Esophagus (tissue), 2 donors: ENCODE data around the gene USP40. TPM values are rescaled to one million over a fixed set of nuclear protein-coding genes. Genes with fewer than 3 reads are reported as not detected.

ENCODE experiments used
- H3K27ac ChIP-seq, 2 donors: one replicate each; pipeline ENCODE4 v1.5.1; 2013; ENCODE audit warnings: low read depth in 2 of 2, mild to moderate bottlenecking in 2 of 2, inconsistent platforms in 1 of 2, low read length in 1 of 2, moderate library complexity in 1 of 2
- H3K27me3 ChIP-seq, 2 donors: one replicate each; pipeline ENCODE4 v1.6.1; 2013; ENCODE audit warnings: low read length in 2 of 2, control low read depth in 1 of 2, mild to moderate bottlenecking in 1 of 2; ENCODE audit not compliant: insufficient read depth in 2 of 2, control insufficient read depth in 1 of 2
- H3K36me3 ChIP-seq, 2 donors: one replicate each; pipeline ENCODE4 v1.6.1; 2013; ENCODE audit warnings: low read length in 1 of 2; ENCODE audit not compliant: control insufficient read depth in 2 of 2, insufficient read depth in 2 of 2
- H3K4me1 ChIP-seq, 2 donors: one replicate each; pipeline ENCODE4 v1.6.1; 2013; ENCODE audit warnings: low read length in 1 of 2; ENCODE audit not compliant: control insufficient read depth in 2 of 2, insufficient read depth in 2 of 2
- H3K4me3 ChIP-seq, 2 donors: one replicate each; pipeline ENCODE4 v1.5.1; 2013; ENCODE audit warnings: low read length in 2 of 2, mild to moderate bottlenecking in 2 of 2, low read depth in 1 of 2, moderate library complexity in 1 of 2
- H3K9me3 ChIP-seq, 2 donors: one replicate each; pipeline ENCODE4 v1.6.1; 2013; ENCODE audit warnings: mild to moderate bottlenecking in 2 of 2, low read depth in 1 of 2, low read length in 1 of 2, moderate library complexity in 1 of 2; ENCODE audit not compliant: control insufficient read depth in 2 of 2, insufficient read depth in 1 of 2
- WGBS, 2 donors: extraction: QIAGEN DNeasy Blood & Tissue Kit; methylation state at CpG; one replicate each; pipeline ENCODE4 v1.1.7; 2013; 5-methylcytosine and 5-hydroxymethylcytosine counted together
- polyA plus RNA-seq, 2 donors: library from polyadenylated mRNA; stranded (reverse); fragments of 200-250 nt; gene quantifications; one replicate each; pipeline ENCODE4 v1.2.3, GENCODE V29; 2013
- donor health status: healthy with polysubstance abuse.
- donor health status: Bipolar disorder and iron deficiency.

USP40 gene
- polyA plus RNA-seq, 2 donors: 14.2 to 29.9 TPM

DNA sequence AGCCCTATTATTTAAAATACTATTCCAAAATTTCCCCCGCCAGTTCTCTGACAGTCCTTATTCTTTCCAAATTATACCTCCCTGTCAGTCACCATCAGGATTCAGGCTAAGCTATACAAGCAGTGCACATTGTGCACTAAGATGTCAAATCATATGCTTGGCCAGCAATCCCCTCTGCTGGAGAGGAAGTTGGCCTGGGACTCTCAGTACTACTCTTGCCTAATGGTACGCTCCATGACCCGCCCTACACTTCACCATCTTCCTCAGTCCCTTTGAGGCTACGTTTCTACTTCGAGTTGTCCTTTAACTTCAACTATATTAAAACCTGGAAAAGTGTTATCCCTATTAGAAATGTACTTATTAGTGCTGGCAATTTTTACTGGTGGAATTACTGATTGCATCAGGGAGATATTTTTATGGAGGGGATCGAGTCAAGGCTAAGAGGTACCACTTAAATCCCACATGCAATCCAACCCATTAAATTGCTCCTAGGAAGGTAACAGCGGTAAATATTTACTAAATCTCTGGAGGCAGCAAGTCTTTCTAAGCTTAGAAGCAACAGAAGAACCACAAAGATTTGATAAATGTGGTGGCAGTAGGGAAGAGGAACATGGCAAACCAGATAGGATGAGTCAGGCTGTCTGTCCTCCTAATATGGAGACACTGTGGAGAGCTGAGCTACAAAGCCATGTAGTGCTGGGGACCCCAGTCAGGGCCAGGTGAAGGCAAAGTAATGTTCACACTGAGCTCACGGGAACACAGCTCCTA is 2.7 kb downstream of the USP40 start:
- 88 to 94% methylated on average over 8 of the region's 8 CpGs for WGBS, 2 donors

DNA sequence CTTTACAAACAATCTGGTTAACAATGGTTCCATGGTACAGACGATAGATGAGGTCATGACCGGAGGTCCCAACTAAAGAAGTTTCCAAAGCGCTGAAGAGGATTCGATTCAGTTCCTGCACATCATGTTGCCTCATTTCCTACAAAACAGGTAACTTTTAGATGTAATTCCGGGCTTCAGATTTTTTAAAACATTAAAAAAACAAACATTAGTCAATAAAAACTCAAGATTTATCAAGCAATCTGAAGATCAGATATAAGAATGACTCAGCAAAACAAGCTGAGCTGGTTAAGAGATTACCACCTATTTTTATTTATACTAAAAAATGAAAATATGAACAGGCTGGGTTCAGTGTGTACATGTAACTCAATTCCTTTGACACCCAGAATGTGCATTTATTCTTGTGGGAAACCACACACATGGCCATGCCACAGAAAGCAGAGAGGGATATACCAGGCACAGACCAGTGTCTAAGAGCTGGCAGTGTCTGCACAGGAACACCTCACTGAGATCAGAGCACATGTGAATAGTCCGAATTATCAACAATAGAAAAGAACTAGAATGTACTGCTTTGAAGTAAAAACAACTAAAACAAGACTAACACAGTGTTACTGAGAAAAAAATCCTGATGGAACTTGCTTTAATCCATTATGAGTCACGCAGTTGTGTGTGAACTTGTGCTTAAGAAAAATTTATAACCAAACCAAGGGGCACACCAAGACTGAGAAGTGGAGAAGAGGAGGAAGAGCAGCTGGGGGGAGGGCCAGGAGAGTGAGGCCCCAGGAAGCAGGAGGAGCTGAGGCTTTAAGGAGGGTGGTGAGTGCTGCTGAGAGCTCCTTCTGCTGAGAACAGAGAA is 9.5 kb downstream of the USP40 start:
- H3K36me3 ChIP-seq: peaks cover 0 to 2% of the 10 kb centered on the region in 2 donors
- no peaks in the 10 kb centered on the region for H3K9me3 ChIP-seq
- no peak overlapping the region for H3K4me3 ChIP-seq
- no peaks in the 10 kb centered on the region for H3K4me1 ChIP-seq
- peak overlapping the region; percentile 58 to 82 for H3K27ac ChIP-seq
- H3K27me3 ChIP-seq: no peaks in the 10 kb centered on the region
- WGBS, 2 donors: 66 to 72% methylated on average over 7 of the region's 7 CpGs

More for the DNA sequence above, 2.7 kb downstream of the USP40 start:
- Histone ChIP-seq H3K4me1 (peaks cover 0 to 2% of the 10 kb centered on the region in 2 donors), H3K27ac (no peak overlapping the region), H3K4me3 (no peak overlapping the region), H3K27me3 (no peaks in the 10 kb centered on the region), H3K36me3 (no peaks in the 10 kb centered on the region), H3K9me3 (no peaks in the 10 kb centered on the region)

DNA sequence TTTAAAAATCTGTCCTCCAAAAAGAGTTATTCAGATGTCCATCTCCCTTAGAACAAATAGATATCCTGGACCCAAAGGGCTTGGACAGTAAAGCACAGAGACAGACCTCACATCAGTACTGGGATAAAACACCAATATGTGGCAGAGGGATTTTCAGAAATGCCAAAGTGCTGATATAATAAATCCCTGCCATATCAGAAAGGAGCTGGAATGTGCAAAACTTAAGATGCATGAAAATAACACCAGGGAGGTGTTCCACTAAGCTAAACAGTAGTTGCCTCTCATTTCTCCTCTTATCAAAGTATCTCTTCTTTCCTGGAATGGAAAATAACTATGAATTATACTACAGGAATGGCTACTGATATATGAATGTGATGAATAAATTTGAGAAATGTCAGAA is 13.2 kb downstream of the USP40 start:
- Histone ChIP-seq H3K9me3 (no peaks in the 10 kb centered on the region), H3K4me3 (no peak overlapping the region), H3K4me1 (no peaks in the 10 kb centered on the region), H3K27me3 (no peaks in the 10 kb centered on the region), H3K36me3 (peaks cover 0 to 2% of the 10 kb centered on the region in 2 donors), H3K27ac (no peak overlapping the region)

DNA sequence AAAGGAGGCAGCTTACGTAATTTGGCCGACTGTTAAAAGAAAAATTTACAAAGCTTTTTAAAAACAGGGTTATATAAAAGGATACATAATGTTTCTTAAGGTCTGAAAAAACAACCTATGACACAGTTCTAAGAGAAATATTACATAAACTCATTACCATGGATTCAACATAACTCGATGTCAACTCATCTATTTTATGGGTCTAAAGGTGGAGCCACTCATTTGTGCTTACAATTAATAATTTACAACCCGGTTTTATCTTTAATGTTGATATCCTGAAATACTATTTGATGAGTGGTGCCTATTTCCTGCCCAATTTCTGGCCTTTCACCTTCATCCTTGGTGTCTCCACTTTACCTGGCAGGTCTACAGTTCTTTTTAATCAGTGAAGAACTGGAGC is 15.1 kb downstream of the USP40 start:
- H3K27ac ChIP-seq: no peak overlapping the region
- H3K4me3 ChIP-seq: no peak overlapping the region
- H3K27me3 ChIP-seq: no peaks in the 10 kb centered on the region
- WGBS, 2 donors: 64 to 73% methylated on average over 4 of the region's 4 CpGs
- H3K9me3 ChIP-seq: no peaks in the 10 kb centered on the region
- peaks cover 0 to 6% of the 10 kb centered on the region in 2 donors for H3K36me3 ChIP-seq
- no peaks in the 10 kb centered on the region for H3K4me1 ChIP-seq

DNA sequence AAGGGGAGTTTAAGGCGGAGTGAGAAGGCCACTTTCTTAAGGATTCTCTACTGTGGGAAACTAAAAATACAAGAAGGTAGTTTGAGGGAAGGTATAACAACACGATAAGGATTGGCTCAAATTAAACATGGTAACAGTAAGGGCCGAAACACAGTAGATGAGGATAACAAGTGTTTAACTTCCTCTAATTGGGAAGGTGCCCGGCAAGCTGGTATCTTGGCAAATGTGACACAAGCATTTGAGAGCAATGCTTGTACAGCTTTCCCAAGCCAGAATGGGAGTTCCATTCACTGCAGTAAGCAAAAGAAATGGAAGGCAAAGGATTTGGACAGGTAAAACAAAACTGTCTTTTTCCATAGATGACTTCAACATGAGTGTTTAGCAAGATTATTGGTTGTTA is 19.8 kb downstream of the USP40 start:
- H3K27me3 ChIP-seq: no peaks in the 10 kb centered on the region
- H3K27ac ChIP-seq: no peak overlapping the region
- H3K36me3 ChIP-seq: peaks cover 0 to 10% of the 10 kb centered on the region in 2 donors
- WGBS, 2 donors: 85 to 96% methylated on average over 4 of the region's 4 CpGs
- H3K4me1 ChIP-seq: no peaks in the 10 kb centered on the region
- H3K9me3 ChIP-seq: no peaks in the 10 kb centered on the region
- no peak overlapping the region for H3K4me3 ChIP-seq

DNA sequence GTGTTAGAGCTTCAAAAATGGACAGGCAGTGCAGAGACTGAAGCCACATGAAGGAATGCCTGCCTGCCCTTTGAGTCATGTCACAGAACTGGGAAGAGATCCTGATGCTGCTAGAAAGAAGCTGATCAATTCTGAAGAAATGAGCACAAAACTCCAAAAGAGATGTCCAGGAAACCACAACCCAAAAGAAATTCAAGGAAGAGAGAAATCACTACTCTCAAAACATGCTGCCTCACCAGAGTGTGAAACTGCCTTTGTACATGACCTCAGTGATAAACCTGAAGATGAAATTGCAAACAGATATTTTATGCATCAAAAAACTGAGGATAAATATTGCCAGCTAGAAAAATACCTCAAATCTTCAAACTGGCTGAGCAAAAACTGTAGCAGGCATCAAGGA is 20.5 kb downstream of the USP40 start:
- Histone ChIP-seq H3K4me3 (no peak overlapping the region), H3K27me3 (no peaks in the 10 kb centered on the region), H3K27ac (no peak overlapping the region), H3K36me3 (peaks cover 0 to 10% of the 10 kb centered on the region in 2 donors), H3K9me3 (no peaks in the 10 kb centered on the region), H3K4me1 (no peaks in the 10 kb centered on the region)

DNA sequence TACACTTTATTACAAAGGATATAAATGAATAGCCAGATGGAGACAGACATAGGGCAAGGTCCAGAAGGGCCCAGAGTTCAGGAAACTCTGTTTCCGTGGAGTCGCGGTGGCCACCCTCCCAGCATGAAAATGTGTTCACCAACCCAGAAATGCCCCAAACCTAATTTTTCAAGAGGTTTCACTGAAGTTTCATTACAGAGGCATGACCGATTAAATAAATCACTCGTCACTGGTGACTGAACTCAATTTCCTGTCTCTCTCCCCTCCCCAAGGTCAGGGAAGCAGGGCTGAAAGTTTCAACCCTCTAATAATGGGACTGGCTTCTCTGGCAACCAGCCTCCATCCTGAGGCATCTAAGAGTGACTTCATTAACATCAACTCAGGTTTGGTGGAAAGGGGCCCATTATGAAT is 22.4 kb downstream of the USP40 start:
- Histone ChIP-seq H3K4me1 (no peaks in the 10 kb centered on the region), H3K4me3 (no peak overlapping the region), H3K27me3 (no peaks in the 10 kb centered on the region), H3K36me3 (peaks cover 0 to 10% of the 10 kb centered on the region in 2 donors), H3K27ac (no peak overlapping the region), H3K9me3 (no peaks in the 10 kb centered on the region)
- 82 to 88% methylated on average over 5 of the region's 5 CpGs for WGBS, 2 donors

DNA sequence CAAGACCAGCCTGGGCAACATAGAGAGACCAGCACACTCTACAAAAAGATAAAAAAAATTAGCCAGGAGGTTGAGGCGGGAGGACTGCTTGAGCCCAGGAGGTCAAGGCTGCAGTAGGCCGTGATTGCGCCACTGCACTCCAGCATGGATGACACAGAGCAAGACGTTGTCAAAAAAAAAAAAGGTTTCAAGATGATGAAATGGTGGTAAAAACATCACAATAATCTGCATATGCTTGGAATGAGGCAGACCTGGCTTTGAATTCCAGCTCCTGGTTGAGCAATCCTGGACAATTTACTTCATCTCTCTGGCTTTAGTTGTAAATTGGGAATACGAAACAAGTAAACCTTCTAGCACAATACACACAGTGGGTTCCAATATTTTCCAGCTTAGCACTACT is 24.1 kb downstream of the USP40 start:
- no peaks in the 10 kb centered on the region for H3K4me1 ChIP-seq
- 68 to 73% methylated on average over 5 of the region's 5 CpGs for WGBS, 2 donors
- no peaks in the 10 kb centered on the region for H3K27me3 ChIP-seq
- no peaks in the 10 kb centered on the region for H3K9me3 ChIP-seq
- peaks cover 0 to 10% of the 10 kb centered on the region in 2 donors for H3K36me3 ChIP-seq
- H3K4me3 ChIP-seq: no peak overlapping the region
- H3K27ac ChIP-seq: no peak overlapping the region

DNA sequence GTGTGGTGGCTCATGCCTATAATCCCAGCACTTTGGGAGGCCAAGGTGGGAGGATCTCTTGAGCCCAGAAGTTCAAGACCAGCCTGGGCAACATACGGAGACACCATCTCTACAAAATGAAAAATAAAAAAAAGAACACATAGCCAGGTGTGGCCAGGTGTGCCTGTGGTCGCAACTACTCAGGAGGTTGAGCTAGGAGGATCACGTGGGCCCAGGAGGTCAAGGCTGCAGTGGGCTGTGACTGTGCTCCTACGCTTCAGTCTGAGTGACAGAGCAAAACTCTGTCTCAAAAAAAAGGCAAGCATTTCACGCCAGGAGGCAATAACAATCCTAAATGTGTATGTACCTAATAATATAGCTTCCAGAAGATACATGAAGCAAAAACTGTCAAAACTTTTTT is 27.8 kb downstream of the USP40 start:
- no peak overlapping the region for H3K4me3 ChIP-seq
- H3K4me1 ChIP-seq: no peaks in the 10 kb centered on the region
- H3K36me3 ChIP-seq: peaks cover 0 to 6% of the 10 kb centered on the region in 2 donors
- H3K9me3 ChIP-seq: no peaks in the 10 kb centered on the region
- WGBS, 2 donors: 96% methylated on average over 5 of the region's 5 CpGs
- H3K27ac ChIP-seq: no peak overlapping the region
- no peaks in the 10 kb centered on the region for H3K27me3 ChIP-seq
